Activated CD8-positive, alpha-beta memory T cell treated with anti-CD3 and anti-CD28 coated beads, Interleukin-2, amount 50 U/mL, for 24 hours (primary cell): ENCODE results near the gene GSTA5.
"Not testable (repeated sequence)": the region's sequence is repeated elsewhere in the genome, so short reads cannot be mapped to it uniquely, and the experiment has no call there.

Experiments used
- DNase-seq: peaks from one replicate; pipeline ENCODE4 v3.0.0-alpha.2; 2020; ENCODE audit errors: extremely low read depth

Gene GSTA5

GRCh38 chr6:52788478-52788877, 52.1 kb downstream of the GSTA5 start:
- DNase-seq = no peak

GRCh38 chr6:52787917-52788316, 52.7 kb downstream of the GSTA5 start:
- DNase-seq = no peak

- DNase-seq = no peak
These were observed 54.2 kb downstream of the GSTA5 start for GRCh38 chr6:52786249-52786956.

- not testable (repeated sequence) for DNase-seq
These were observed 57.8 kb downstream of the GSTA5 start for GRCh38 chr6:52782696-52783274.

GRCh38 chr6:52782209-52782608, 58.4 kb downstream of the GSTA5 start:
- DNase-seq = not testable (repeated sequence)
